Measurements from ENCODE around the gene ZNF287.
"Not testable (repeated sequence)": the region's sequence is repeated elsewhere in the genome, so short reads cannot be mapped to it uniquely, and the experiment has no call there.

The ZNF287 gene

GRCh38 chr17:16568541-16569357 is at the start of gene ZNF287:
ZNF287 (minus strand) TSS chr17:16569204; CDS start chr17:16567731, 1,473 bp downstream.
- DNase-seq: peak; percentile 91

GRCh38 chr17:16617481-16618060 is 48.6 kb upstream of the ZNF287 start:
- no peak for DNase-seq

- DNase-seq: no peak
Measured at GRCh38 chr17:16599537-16599936, 30.5 kb upstream of the ZNF287 start.

- no peak for DNase-seq
Measured at GRCh38 chr17:16593356-16594102, 24.5 kb upstream of the ZNF287 start.

GRCh38 chr17:16589097-16589969 is 20.3 kb upstream of the ZNF287 start:
- DNase-seq: peak; percentile 92

GRCh38 chr17:16585796-16586195 is 16.8 kb upstream of the ZNF287 start:
- no peak for DNase-seq

- peak; percentile 86 for DNase-seq
Measured at GRCh38 chr17:16584273-16584995, 15.4 kb upstream of the ZNF287 start.

GRCh38 chr17:16583781-16584180 is 14.8 kb upstream of the ZNF287 start:
- DNase-seq: no peak

- no peak for DNase-seq
Measured at GRCh38 chr17:16573466-16573865, 4.5 kb upstream of the ZNF287 start.

- no peak for DNase-seq
Measured at GRCh38 chr17:16569358-16569712, 331 bp upstream of the ZNF287 start.

GRCh38 chr17:16552637-16553045 is 16.4 kb downstream of the ZNF287 start:
- no peak for DNase-seq

- no peak for DNase-seq
Measured at GRCh38 chr17:16551878-16552636, 16.9 kb downstream of the ZNF287 start.

GRCh38 chr17:16537130-16537458 is 31.9 kb downstream of the ZNF287 start:
- no peak for DNase-seq

- DNase-seq: no peak
Measured at GRCh38 chr17:16534236-16534635, 34.8 kb downstream of the ZNF287 start.

GRCh38 chr17:16529906-16530305 is 39.1 kb downstream of the ZNF287 start:
- no peak for DNase-seq

- no peak for DNase-seq
Measured at GRCh38 chr17:16527298-16527697, 41.7 kb downstream of the ZNF287 start.

- DNase-seq: not testable (repeated sequence)
Measured at GRCh38 chr17:16525556-16525955, 43.4 kb downstream of the ZNF287 start.

- peak; percentile 94 for DNase-seq
Measured at GRCh38 chr17:16521070-16521727, 47.8 kb downstream of the ZNF287 start.

GRCh38 chr17:16519021-16519420 is 50.0 kb downstream of the ZNF287 start:
- DNase-seq: no peak

GRCh38 chr17:16517477-16517876 is 51.5 kb downstream of the ZNF287 start:
- DNase-seq: no peak

- no peak for DNase-seq
Measured at GRCh38 chr17:16516594-16517051, 52.4 kb downstream of the ZNF287 start.
